Nephron (organoid): ENCODE measurements around the gene FAM149B1.

Experiments
- H3K27ac Mint-ChIP-seq, 3 experiments: 2 replicates each; pipeline ENCODE4 v1.8.0; 2020; ENCODE audit warnings: mixed read lengths in 3 of 3, mild to moderate bottlenecking in 2 of 3, moderate library complexity in 1 of 3
- H3K27me3 Mint-ChIP-seq: 2 replicates; pipeline ENCODE4 v1.8.0; 2021; ENCODE audit warnings: low read depth, mild to moderate bottlenecking, moderate library complexity, mixed read lengths
- H3K36me3 Mint-ChIP-seq: 2 replicates; pipeline ENCODE4 v1.8.0; 2020; ENCODE audit warnings: low read depth, mixed read lengths
- H3K4me1 Mint-ChIP-seq: 2 replicates; pipeline ENCODE4 v1.8.0; 2020; ENCODE audit warnings: mixed read lengths
- H3K4me3 Mint-ChIP-seq, 3 experiments: 2 replicates each; pipeline ENCODE4 v1.8.0; 2020; ENCODE audit warnings: mild to moderate bottlenecking in 3 of 3, mixed read lengths in 3 of 3, moderate library complexity in 2 of 3
- H3K9me3 Mint-ChIP-seq: 2 replicates; pipeline ENCODE4 v1.8.0; 2020; ENCODE audit warnings: mixed read lengths
- CTCF ChIP-seq, 3 experiments: fragments of 200-600 bp; sonication (generic); IDR thresholded peaks; one replicate each; pipeline ENCODE4 v1.5.0; 2021; ENCODE audit warnings: antibody characterized with exemption in 3 of 3; ENCODE audit not compliant: unreplicated experiment in 3 of 3

FAM149B1 gene

GRCh38 chr10:73215749-73216148 lies 47.8 kb downstream of the FAM149B1 start:
- H3K27me3 Mint-ChIP-seq = no peaks in the 10 kb centered on the region
- H3K36me3 Mint-ChIP-seq = peaks cover 71% of the 10 kb centered on the region
- H3K4me3 Mint-ChIP-seq = no peak overlapping the region
- H3K27ac Mint-ChIP-seq = no peak overlapping the region
- no peaks in the 10 kb centered on the region for H3K4me1 Mint-ChIP-seq
- H3K9me3 Mint-ChIP-seq = no peaks in the 10 kb centered on the region
- no peak for TF ChIP-seq CTCF (IDR thresholded peaks at IDR 0.05; ENCODE audit: unreplicated experiment in 3 of 3)

GRCh38 chr10:73217628-73218027 lies 49.7 kb downstream of the FAM149B1 start:
- H3K36me3 Mint-ChIP-seq = peaks cover 78% of the 10 kb centered on the region
- H3K27ac Mint-ChIP-seq = no peak overlapping the region
- H3K4me1 Mint-ChIP-seq = no peaks in the 10 kb centered on the region
- no peak for TF ChIP-seq CTCF (IDR thresholded peaks at IDR 0.05; ENCODE audit: unreplicated experiment in 3 of 3)
- no peaks in the 10 kb centered on the region for H3K9me3 Mint-ChIP-seq
- no peaks in the 10 kb centered on the region for H3K27me3 Mint-ChIP-seq
- H3K4me3 Mint-ChIP-seq = no peak overlapping the region

- Mint-ChIP-seq H3K4me3 (no peak overlapping the region), H3K27me3 (no peaks in the 10 kb centered on the region), H3K4me1 (no peaks in the 10 kb centered on the region), H3K27ac (no peak overlapping the region), H3K36me3 (peaks cover 70% of the 10 kb centered on the region), H3K9me3 (no peaks in the 10 kb centered on the region)
- peak in 1 of 3 experiments; percentile 13 for TF ChIP-seq CTCF (IDR thresholded peaks at IDR 0.05; ENCODE audit: unreplicated experiment in 3 of 3)
These were observed 50.7 kb downstream of the FAM149B1 start for GRCh38 chr10:73218431-73219191.

- no peaks in the 10 kb centered on the region for H3K27me3 Mint-ChIP-seq
- no peaks in the 10 kb centered on the region for H3K4me1 Mint-ChIP-seq
- H3K27ac Mint-ChIP-seq = no peak overlapping the region
- H3K36me3 Mint-ChIP-seq = peaks cover 64% of the 10 kb centered on the region
- TF ChIP-seq CTCF (IDR thresholded peaks at IDR 0.05; ENCODE audit: unreplicated experiment in 3 of 3) = no peak
- no peak overlapping the region for H3K4me3 Mint-ChIP-seq
- no peaks in the 10 kb centered on the region for H3K9me3 Mint-ChIP-seq
These were observed 51.5 kb downstream of the FAM149B1 start for GRCh38 chr10:73219384-73219783.

GRCh38 chr10:73220989-73221388 lies 53.1 kb downstream of the FAM149B1 start:
- no peak for TF ChIP-seq CTCF (IDR thresholded peaks at IDR 0.05; ENCODE audit: unreplicated experiment in 3 of 3)
- Mint-ChIP-seq H3K9me3 (no peaks in the 10 kb centered on the region), H3K36me3 (peaks cover 57% of the 10 kb centered on the region), H3K4me3 (no peak overlapping the region), H3K27ac (no peak overlapping the region), H3K4me1 (no peaks in the 10 kb centered on the region), H3K27me3 (no peaks in the 10 kb centered on the region)

GRCh38 chr10:73225518-73225917 lies 57.6 kb downstream of the FAM149B1 start:
- H3K27me3 Mint-ChIP-seq = no peaks in the 10 kb centered on the region
- no peaks in the 10 kb centered on the region for H3K9me3 Mint-ChIP-seq
- H3K36me3 Mint-ChIP-seq = peaks cover 37% of the 10 kb centered on the region
- no peak overlapping the region for H3K27ac Mint-ChIP-seq
- H3K4me1 Mint-ChIP-seq = no peaks in the 10 kb centered on the region
- no peak for TF ChIP-seq CTCF (IDR thresholded peaks at IDR 0.05; ENCODE audit: unreplicated experiment in 3 of 3)
- no peak overlapping the region for H3K4me3 Mint-ChIP-seq
